Stimulated activated CD4-positive, alpha-beta T cell treated with anti-CD3 and anti-CD28 coated beads, Interleukin-15, amount 100 ng/mL, for 48 hours (primary cell): ENCODE measurements around the gene KRTAP10-1.

ENCODE experiments used
- DNase-seq, 2 donors: peaks; one replicate each; pipeline ENCODE4 v3.0.0-alpha.2; 2020; ENCODE audit warnings: low read depth in 2 of 2

The KRTAP10-1 gene

GRCh38 chr21:44502171-44502958 is 37.6 kb downstream of the KRTAP10-1 start:
- no peak for DNase-seq

DNA sequence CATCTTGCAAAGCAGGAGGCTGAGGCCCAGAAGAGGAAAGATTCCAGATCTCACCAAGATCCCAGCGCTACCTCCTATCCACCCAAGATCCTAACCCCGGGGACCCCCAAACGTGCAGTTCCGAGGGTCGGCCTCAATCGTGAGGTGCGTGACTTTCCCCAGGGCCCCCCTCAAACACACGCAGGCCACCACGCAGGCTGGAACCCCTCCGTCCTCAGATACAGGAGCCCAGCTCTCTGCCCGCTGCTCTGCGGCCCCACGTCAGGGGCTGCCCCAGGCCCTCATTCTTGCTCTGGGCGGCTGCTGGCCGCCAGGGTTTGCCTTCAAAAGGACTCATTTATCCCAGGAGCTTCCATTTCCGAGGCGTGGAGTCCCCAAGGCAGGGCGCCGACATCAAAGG is 39.9 kb downstream of the KRTAP10-1 start:
- DNase-seq: no peak

GRCh38 chr21:44499631-44500030 is 40.4 kb downstream of the KRTAP10-1 start:
- no peak for DNase-seq

- no peak for DNase-seq
These were observed 40.8 kb downstream of the KRTAP10-1 start for GRCh38 chr21:44499211-44499560.

- no peak for DNase-seq
These were observed 41.5 kb downstream of the KRTAP10-1 start for GRCh38 chr21:44498280-44499210.

GRCh38 chr21:44497703-44498126 is 42.3 kb downstream of the KRTAP10-1 start:
- no peak for DNase-seq

DNA sequence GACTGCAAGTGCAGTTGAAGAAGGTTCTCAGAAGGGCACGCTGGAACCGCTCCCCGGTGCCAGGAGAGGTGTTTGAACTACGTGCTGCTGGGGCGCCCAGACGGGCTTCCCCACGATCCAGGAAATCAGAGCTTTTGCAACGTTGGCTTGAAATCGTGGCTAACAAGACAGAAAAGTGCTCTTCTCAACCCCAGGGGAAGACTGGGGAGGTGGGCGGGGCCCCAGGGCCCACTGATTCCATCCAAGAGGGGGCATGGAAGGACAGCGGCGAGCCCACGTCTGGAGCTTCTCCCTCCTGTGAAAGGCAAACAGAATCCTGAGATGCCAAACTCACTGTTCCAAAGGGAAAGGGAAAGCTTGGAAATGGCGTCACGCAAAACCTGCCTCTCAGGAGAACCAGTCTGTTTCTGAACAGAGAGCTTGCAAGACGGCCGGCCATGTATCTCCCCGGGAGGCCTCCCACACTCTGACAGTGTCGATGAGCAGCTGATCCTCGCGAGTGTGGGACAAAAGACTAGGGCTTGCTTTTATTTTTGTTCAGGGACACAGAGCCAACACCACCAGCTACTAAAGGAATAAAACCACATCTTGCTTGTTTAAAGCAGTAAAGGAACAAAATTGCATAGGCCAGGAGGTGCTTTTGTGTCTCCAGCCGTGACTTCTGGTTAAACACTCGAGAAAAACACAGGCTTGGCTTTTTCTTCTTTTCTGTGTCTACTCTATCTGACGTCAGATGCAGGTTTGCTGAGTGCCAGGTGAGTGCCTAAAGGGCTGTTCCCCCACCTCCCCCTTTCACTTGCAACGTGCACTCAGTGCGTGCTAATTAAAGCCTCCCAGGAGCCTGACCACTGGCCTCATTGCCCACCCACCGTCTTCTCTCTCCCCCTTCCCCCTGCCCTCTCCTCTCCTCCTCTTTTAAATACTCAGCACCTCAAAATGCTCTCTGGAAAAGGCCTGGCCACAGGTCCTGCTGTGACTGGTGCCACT is 43.1 kb downstream of the KRTAP10-1 start:
- no peak for DNase-seq

GRCh38 chr21:44495611-44496563 is 44.1 kb downstream of the KRTAP10-1 start:
- no peak for DNase-seq

DNA sequence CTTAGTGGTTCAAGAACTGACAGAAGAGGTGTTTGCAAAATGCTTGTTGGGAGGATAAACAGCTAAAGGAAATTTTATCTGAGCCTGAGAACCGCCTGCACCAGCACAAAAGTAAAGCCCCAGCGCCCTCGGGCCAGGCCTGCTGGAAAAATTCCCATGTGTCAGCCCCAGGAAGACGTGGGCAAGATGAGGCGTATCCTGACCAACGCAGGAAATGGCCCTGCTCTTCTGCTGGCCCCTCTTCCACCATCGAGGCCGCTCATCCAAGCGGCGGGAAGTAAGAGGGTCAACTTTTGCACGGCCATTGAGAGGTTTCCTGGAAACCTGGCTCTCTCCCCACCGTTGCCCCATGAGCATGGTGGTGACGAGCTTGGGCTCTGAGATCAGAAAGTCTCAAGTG is 45.0 kb downstream of the KRTAP10-1 start:
- DNase-seq: no peak

- DNase-seq: no peak
These were observed 45.6 kb downstream of the KRTAP10-1 start for GRCh38 chr21:44494418-44494817.

DNA sequence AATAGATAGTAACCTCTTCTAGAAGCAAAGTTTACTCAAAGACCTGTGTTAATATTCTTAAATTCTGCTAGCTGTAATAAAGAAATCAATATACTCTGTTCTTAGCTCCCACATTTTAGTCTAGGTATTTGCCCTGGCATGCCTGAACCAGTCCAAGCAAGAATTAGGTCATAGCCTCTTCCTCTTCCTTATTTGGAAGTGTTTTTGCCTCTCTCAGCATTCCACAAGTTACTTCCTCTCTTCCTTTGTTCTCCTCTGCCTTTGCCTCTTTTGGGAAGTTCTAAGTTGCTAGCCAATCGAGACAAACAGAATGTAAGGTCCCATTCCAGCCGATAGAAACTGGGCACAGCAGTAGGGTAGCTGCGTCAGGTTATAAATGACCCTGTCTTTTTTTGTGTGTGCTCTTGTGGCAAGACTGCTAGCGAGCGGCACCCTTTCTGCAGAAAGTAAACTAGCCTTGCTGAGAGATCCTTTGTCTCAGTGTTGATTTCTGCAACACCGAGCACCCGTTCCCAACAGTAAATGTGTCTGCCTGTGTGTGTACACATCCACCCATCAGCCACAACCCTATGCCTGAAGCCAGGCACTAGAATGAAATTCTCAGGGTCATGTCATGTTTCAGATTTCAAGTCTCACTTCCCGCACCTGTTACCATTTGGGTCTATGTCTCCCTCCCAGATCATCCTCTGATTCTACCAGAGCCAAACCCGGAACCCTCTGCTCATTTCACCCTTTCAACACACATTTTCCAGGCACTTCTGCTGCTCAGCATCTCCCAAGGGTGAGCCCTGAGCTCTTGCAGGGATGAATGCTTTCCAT is 47.2 kb downstream of the KRTAP10-1 start:
- no peak for DNase-seq

GRCh38 chr21:44490816-44491215 is 49.2 kb downstream of the KRTAP10-1 start:
- DNase-seq: no peak

- DNase-seq: no peak
These were observed 49.6 kb downstream of the KRTAP10-1 start for GRCh38 chr21:44490405-44490804.

DNA sequence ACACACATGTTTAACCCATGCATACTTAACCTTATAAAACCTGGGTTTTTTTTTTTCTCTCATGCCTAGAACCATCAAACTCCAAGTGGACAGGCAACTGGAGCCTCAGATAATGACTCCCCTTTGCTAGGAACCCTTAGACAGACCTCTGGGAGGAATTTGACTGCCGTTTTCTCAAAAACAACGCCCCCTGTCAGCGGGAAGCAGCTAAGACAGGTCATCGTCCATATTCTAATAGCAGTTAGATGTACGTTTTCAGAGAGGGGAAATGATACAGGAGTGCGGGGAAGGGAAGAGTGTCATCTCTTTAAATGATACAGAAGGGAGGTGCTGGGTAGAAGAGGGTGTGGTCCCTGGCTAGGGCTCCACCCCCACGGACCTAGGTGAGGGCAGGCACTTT is 50.0 kb downstream of the KRTAP10-1 start:
- no peak for DNase-seq
